Stimulated activated CD4-positive, alpha-beta T cell treated with anti-CD3 and anti-CD28 coated beads, Interleukin-2, amount 100 ng/mL, for 24 hours (primary cell): Measurements from ENCODE around the gene C20orf141.
"Not testable (repeated sequence)": the region's sequence is repeated elsewhere in the genome, so short reads cannot be mapped to it uniquely, and the experiment has no call there.

Source experiments
- DNase-seq, 2 donors: peaks; one replicate each; pipeline ENCODE4 v3.0.0-alpha.2; 2020

Gene C20orf141

GRCh38 chr20:2820896-2821869, 6.4 kb downstream of the C20orf141 start:
- DNase-seq = peak in 1 of 2 donors; percentile 17

GRCh38 chr20:2822073-2822472, 7.3 kb downstream of the C20orf141 start:
- DNase-seq = no peak

GRCh38 chr20:2825761-2826160, 11.0 kb downstream of the C20orf141 start:
- peak in 1 of 2 donors; percentile 11 for DNase-seq

- no peak for DNase-seq
These were observed 11.9 kb downstream of the C20orf141 start for GRCh38 chr20:2826655-2827054.

GRCh38 chr20:2829376-2829775, 14.6 kb downstream of the C20orf141 start:
- no peak for DNase-seq

GRCh38 chr20:2831206-2831605, 16.4 kb downstream of the C20orf141 start:
- DNase-seq = not testable (repeated sequence)

GRCh38 chr20:2833761-2834160, 19.0 kb downstream of the C20orf141 start:
- DNase-seq = no peak

GRCh38 chr20:2834401-2835110, 19.8 kb downstream of the C20orf141 start:
- no peak for DNase-seq

GRCh38 chr20:2835331-2835796, 20.6 kb downstream of the C20orf141 start:
- no peak for DNase-seq

- no peak for DNase-seq
These were observed 21.2 kb downstream of the C20orf141 start for GRCh38 chr20:2836035-2836434.

- DNase-seq = no peak
These were observed 22.6 kb downstream of the C20orf141 start for GRCh38 chr20:2837221-2837960.

- no peak for DNase-seq
These were observed 23.5 kb downstream of the C20orf141 start for GRCh38 chr20:2838170-2838797.

GRCh38 chr20:2838847-2839671, 24.3 kb downstream of the C20orf141 start:
- no peak for DNase-seq

GRCh38 chr20:2839732-2840137, 24.9 kb downstream of the C20orf141 start:
- DNase-seq = no peak

GRCh38 chr20:2840138-2840966, 25.6 kb downstream of the C20orf141 start, which contains the start of the genes PCED1A and VPS16:
PCED1A (minus strand) TSS chr20:2840655; CDS start chr20:2839912, 743 bp downstream.
VPS16 (plus strand) TSS chr20:2840745; CDS start chr20:2840775, 30 bp downstream.
- peak; percentile 91 for DNase-seq

GRCh38 chr20:2840967-2841531, 26.3 kb downstream of the C20orf141 start:
- peak; percentile 49 to 59 for DNase-seq

- no peak for DNase-seq
These were observed 30.8 kb downstream of the C20orf141 start for GRCh38 chr20:2845607-2846006.

- DNase-seq = no peak
These were observed 31.9 kb downstream of the C20orf141 start for GRCh38 chr20:2846698-2847097.

GRCh38 chr20:2847802-2848201, 33.0 kb downstream of the C20orf141 start:
- DNase-seq = no peak

GRCh38 chr20:2849529-2849928, 34.7 kb downstream of the C20orf141 start:
- no peak for DNase-seq
